Thyroid gland (tissue), 4 donors: ENCODE measurements around the gene OR6N1.

Source experiments
- CTCF ChIP-seq, 6 experiments: fragments of 200-600 bp in 3 of 6; fragments of 450-650 bp in 3 of 6; sonication (generic) in 3 of 6; IDR thresholded peaks; one replicate each; pipeline ENCODE4 v1.5.1; 2016 to 2019; ENCODE audit warnings: antibody characterized with exemption in 6 of 6, mild to moderate bottlenecking in 2 of 6, inconsistent platforms in 1 of 6, moderate library complexity in 1 of 6
- POLR2A ChIP-seq, 2 donors: fragments of 450-650 bp; IDR thresholded peaks; one replicate each; pipeline ENCODE4 v1.6.1; 2017; ENCODE audit warnings: antibody characterized with exemption in 2 of 2, mild to moderate bottlenecking in 2 of 2, moderate library complexity in 1 of 2

GRCh38 chr1:158754420-158754819 lies 17.6 kb downstream of the OR6N1 start, which contains the start of gene OR6K6:
- no peak for TF ChIP-seq CTCF (IDR thresholded peaks at IDR 0.05)
- TF ChIP-seq POLR2A (IDR thresholded peaks at IDR 0.05) = no peak
